Esophagus squamous epithelium (tissue), 5 donors: ENCODE measurements around the gene KIAA1217. TPM values are rescaled to one million over a fixed set of nuclear protein-coding genes. Genes with fewer than 3 reads are reported as not detected.

Experiments
- DNase-seq: peaks from one replicate; lab custom pipeline; 2025; lab: John Stamatoyannopoulos, UW
- H3K27ac ChIP-seq, 4 donors: fragments of 200-600 bp; sonication (generic); one replicate each; pipeline ENCODE4 v1.5.1; 2016 to 2019; ENCODE audit warnings: mild to moderate bottlenecking in 1 of 4
- H3K27me3 ChIP-seq, 4 donors: fragments of 200-600 bp; sonication (generic); 1 replicate in 3 of 4; 2 replicates in 1 of 4; pipeline versions ENCODE4 v1.5.1 to v1.6.0; 2017 to 2021; ENCODE audit warnings: antibody characterized with exemption in 1 of 4
- H3K36me3 ChIP-seq, 3 donors: fragments of 200-600 bp; sonication (generic); one replicate each; pipeline ENCODE4 v1.5.1; 2016 to 2019
- H3K4me1 ChIP-seq, 3 donors: fragments of 200-600 bp; sonication (generic); one replicate each; pipeline ENCODE4 v1.5.1; 2017 to 2019
- H3K4me3 ChIP-seq, 4 donors: fragments of 200-600 bp; sonication (generic); 1 replicate in 3 of 4; 2 replicates in 1 of 4; pipeline ENCODE4 v1.5.1; 2016 to 2019; ENCODE audit warnings: mild to moderate bottlenecking in 2 of 4, moderate library complexity in 1 of 4
- H3K9me3 ChIP-seq, 3 donors: fragments of 200-600 bp; sonication (generic); one replicate each; pipeline ENCODE4 v1.5.1; 2016 to 2019
- CTCF ChIP-seq, 6 experiments: fragments of 450-650 bp in 4 of 6; fragments of 200-600 bp in 2 of 6; sonication (generic) in 2 of 6; IDR thresholded peaks; one replicate each; pipeline ENCODE4 v1.5.1; 2016 to 2019; ENCODE audit warnings: antibody characterized with exemption in 6 of 6, mild to moderate bottlenecking in 4 of 6, moderate library complexity in 4 of 6
- POLR2A ChIP-seq, 4 donors: fragments of 450-650 bp; IDR thresholded peaks; one replicate each; pipeline ENCODE4 v1.6.1; 2017; ENCODE audit warnings: antibody characterized with exemption in 4 of 4, mild to moderate bottlenecking in 4 of 4, moderate library complexity in 3 of 4
- WGBS, 2 donors: methylation state at CpG; one replicate each; pipeline ENCODE4 v1.1.5; 2018; 5-methylcytosine and 5-hydroxymethylcytosine counted together
- intact Hi-C: fragments of 100-400 bp; cut with DNase I; formaldehyde crosslinking; loops from one replicate; pipeline ENCODE4 v1.15.0; 2022
- total RNA-seq, 4 donors: library from RNA; depleted of rRNA; stranded (reverse); fragments of >200 nt; gene quantifications; one replicate each; pipeline ENCODE4 v1.1.0, GENCODE V29; 2016
- donor health status: DM: yes; HTN: yes; CAD: no.

Gene KIAA1217
- total RNA-seq, 4 donors from 2014 or later = 56.2 to 67.6 (median 66.2) TPM

DNA sequence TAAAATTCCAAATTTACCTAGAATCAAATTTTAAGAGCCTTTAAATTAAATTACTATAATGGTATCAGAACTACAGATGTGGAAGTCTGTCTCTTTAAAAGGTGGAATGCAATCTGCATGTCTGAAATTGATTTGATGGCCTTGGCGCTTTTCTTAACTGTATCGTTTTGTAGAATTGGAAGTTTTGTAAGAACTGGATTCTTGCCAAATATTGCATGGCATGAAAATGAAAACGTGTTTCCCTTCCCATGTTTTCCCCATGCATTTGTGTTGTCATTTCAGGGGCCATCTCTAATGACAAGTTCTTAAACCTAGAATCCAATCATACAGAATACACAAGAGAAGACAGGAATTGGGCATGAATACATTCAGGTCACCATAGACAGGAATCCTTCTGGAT is 162.5 kb downstream of the KIAA1217 start:
- 25 to 52% methylated on average over 3 of the region's 3 CpGs for WGBS, 2 donors
- no peak for DNase-seq
- Histone ChIP-seq H3K27ac (no peak overlapping the region), H3K4me1 (peaks cover 0 to 13% (median 3%) of the 10 kb centered on the region in 3 donors), H3K4me3 (no peak overlapping the region), H3K27me3 (no peaks in the 10 kb centered on the region), H3K9me3 (no peaks in the 10 kb centered on the region), H3K36me3 (peaks cover 0 to 41% (median 0%) of the 10 kb centered on the region in 3 donors)
- TF ChIP-seq CTCF (IDR thresholded peaks at IDR 0.05) = no peak
- TF ChIP-seq POLR2A (IDR thresholded peaks at IDR 0.05) = no peak
- intact Hi-C loops = no loop called here

- TF ChIP-seq CTCF (IDR thresholded peaks at IDR 0.05) = no peak
- TF ChIP-seq POLR2A (IDR thresholded peaks at IDR 0.05) = no peak
- Histone ChIP-seq H3K4me1 (peaks cover 0 to 20% (median 3%) of the 10 kb centered on the region in 3 donors), H3K36me3 (peaks cover 0 to 28% (median 0%) of the 10 kb centered on the region in 3 donors), H3K4me3 (no peak overlapping the region), H3K9me3 (no peaks in the 10 kb centered on the region), H3K27ac (no peak overlapping the region), H3K27me3 (no peaks in the 10 kb centered on the region)
- WGBS, 2 donors = 44 to 47% methylated on average over 7 of the region's 7 CpGs
- intact Hi-C loops = no loop called here
- DNase-seq = no peak
These were observed 165.4 kb downstream of the KIAA1217 start for GRCh38 chr10:24374134-24374915.

GRCh38 chr10:24375510-24375909 is 166.6 kb downstream of the KIAA1217 start:
- intact Hi-C loops = no loop called here
- Histone ChIP-seq H3K27ac (no peak overlapping the region), H3K4me3 (no peak overlapping the region), H3K4me1 (peaks cover 0 to 28% (median 3%) of the 10 kb centered on the region in 3 donors), H3K9me3 (no peaks in the 10 kb centered on the region), H3K36me3 (peaks cover 0 to 21% (median 0%) of the 10 kb centered on the region in 3 donors), H3K27me3 (no peaks in the 10 kb centered on the region)
- 41 to 75% methylated on average over 4 of the region's 4 CpGs for WGBS, 2 donors
- TF ChIP-seq POLR2A (IDR thresholded peaks at IDR 0.05) (no peak), CTCF (IDR thresholded peaks at IDR 0.05) (no peak)
- no peak for DNase-seq

- no peak overlapping the region for H3K4me3 ChIP-seq
- WGBS, 2 donors = 88 to 89% methylated on average over 4 of the region's 4 CpGs
- TF ChIP-seq CTCF (IDR thresholded peaks at IDR 0.05) (no peak), POLR2A (IDR thresholded peaks at IDR 0.05) (no peak)
- intact Hi-C loops = no loop called here
- H3K9me3 ChIP-seq = no peaks in the 10 kb centered on the region
- H3K36me3 ChIP-seq = peaks cover 0 to 28% (median 0%) of the 10 kb centered on the region in 3 donors
- H3K27me3 ChIP-seq = no peaks in the 10 kb centered on the region
- peaks cover 0 to 28% (median 3%) of the 10 kb centered on the region in 3 donors for H3K4me1 ChIP-seq
- DNase-seq = no peak
- H3K27ac ChIP-seq = no peak overlapping the region
These were observed 167.8 kb downstream of the KIAA1217 start for GRCh38 chr10:24376731-24377130.

- DNase-seq = no peak
- WGBS, 2 donors = 77 to 81% methylated on average over 6 of the region's 6 CpGs
- H3K36me3 ChIP-seq = peaks cover 0 to 16% (median 0%) of the 10 kb centered on the region in 3 donors
- intact Hi-C loops = no loop called here
- H3K27me3 ChIP-seq = no peaks in the 10 kb centered on the region
- H3K4me1 ChIP-seq = peaks cover 4 to 38% (median 5%) of the 10 kb centered on the region in 3 donors
- H3K4me3 ChIP-seq = no peak overlapping the region
- H3K9me3 ChIP-seq = no peaks in the 10 kb centered on the region
- TF ChIP-seq POLR2A (IDR thresholded peaks at IDR 0.05) = no peak
- H3K27ac ChIP-seq = no peak overlapping the region
These were observed 169.4 kb downstream of the KIAA1217 start for GRCh38 chr10:24378126-24378920.
